Measurements from ENCODE around the gene TH.

The TH gene

GRCh38 chr11:2158296-2158737 lies 13.3 kb downstream of the TH start:
- DNase-seq: no peak

DNA sequence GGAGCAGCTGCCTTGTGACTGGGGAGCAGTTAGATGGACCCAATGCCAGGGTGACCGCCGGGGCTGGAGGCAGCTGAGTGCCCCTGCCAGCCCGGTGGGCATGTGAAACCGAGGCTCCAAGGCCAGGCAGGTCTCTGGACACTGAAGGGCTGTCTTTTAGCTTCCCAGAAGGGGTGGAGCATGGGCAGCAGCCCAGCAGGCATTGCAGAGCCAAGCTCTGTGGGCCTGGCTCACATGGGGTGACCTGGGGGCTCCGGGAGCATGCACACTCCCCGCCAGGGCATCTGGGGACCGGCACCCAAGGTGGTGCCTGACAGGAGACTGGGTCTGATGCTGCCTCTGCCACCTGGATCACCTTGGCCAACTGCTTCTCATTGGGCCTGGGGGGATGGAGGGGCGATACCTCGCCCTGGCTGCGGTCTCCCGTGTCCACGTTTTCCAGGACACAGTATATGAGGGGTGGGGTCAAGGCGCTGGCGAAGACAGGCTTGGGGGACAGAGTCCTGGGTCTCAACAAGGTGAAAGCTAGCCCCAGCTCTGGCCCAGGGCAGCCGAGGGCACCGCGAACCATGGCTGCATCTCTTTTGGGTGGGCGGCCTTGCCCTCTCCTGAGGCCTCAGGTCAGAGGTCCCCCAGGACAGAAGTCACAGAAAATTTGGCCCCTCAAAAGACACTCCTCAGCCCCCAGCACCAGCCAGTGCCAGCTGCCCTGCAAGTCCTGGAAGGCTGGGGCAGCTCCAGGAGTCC lies 14.1 kb downstream of the TH start:
- no peak for DNase-seq

DNA sequence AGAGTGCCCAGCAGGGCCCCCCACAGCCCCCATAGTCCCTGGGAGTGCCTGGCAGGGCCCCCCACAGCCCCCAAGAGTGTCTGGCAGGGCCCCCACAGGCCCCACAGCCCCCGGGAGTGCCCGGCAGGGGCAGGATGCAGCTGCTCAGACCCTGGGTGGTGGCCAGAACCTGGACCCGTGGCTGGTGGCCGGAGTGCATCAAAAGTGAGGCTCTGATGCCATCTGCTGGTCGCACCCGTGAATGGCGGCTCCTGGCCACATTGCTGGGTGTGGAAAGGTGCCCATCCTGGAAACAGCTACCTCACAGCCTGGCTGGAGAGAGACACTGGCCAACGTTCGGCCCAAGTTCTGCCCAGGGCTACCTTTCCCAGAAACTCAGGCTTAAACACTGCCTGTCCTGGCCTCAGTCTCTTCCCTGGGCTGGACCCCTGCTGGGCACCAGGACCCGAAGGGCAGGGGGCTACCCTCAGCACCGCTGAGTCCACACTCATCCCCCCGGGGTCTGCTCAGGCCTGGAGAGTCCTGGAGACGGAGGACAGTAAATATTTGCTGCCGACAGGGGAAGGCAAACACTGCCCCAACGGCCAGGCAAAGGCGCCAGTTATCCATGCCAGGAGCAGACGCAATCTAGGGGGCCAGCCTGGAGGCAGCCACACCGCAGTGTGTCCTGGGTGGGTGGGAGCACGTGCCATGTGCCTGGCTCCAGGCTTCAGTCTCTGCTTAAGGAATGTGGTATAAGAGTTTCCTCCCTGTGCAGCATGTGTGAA lies 15.0 kb downstream of the TH start:
- DNase-seq: no peak

GRCh38 chr11:2155511-2155910 lies 16.1 kb downstream of the TH start:
- no peak for DNase-seq

DNA sequence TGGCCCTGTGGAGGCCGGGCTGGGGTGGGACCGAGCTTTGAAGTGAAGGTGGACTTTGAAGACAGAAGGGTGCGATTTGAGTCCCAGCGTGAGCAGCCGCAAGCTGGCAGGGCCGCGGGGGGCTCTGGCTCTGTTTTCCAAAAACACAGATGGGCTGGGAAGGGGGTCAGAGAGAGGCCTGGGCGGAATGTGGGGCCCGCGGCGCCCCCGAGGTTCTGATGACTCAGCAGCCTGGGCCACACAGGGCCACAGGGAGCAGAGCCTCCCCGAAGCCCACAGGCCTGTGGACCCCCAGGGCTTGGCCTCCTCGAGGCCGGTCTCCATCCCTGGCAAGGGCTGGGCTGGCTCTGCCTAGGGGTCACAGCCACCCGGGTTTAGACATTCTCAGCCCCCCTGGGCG lies 16.7 kb downstream of the TH start:
- DNase-seq: no peak

DNA sequence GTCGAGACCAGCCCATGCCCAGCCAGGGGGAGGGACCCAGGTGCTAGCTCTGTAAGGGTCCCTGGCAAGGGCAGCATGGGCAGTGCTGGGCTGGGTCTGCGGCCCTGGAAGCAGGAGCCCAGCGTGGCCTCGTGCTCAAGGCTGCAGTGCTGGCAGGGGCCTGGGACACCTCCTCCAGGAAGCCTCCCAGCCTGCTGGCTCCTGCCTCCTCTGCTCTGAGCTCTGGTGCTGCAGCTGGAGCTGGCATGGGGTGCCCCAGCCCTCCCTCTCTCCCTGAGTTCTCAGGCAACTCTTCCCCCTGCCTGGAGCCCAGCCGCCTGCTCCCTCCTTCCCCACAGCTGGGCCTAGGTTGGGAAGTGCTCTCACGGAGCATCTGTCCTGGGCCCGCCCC lies 17.4 kb downstream of the TH start:
- DNase-seq: no peak

DNA sequence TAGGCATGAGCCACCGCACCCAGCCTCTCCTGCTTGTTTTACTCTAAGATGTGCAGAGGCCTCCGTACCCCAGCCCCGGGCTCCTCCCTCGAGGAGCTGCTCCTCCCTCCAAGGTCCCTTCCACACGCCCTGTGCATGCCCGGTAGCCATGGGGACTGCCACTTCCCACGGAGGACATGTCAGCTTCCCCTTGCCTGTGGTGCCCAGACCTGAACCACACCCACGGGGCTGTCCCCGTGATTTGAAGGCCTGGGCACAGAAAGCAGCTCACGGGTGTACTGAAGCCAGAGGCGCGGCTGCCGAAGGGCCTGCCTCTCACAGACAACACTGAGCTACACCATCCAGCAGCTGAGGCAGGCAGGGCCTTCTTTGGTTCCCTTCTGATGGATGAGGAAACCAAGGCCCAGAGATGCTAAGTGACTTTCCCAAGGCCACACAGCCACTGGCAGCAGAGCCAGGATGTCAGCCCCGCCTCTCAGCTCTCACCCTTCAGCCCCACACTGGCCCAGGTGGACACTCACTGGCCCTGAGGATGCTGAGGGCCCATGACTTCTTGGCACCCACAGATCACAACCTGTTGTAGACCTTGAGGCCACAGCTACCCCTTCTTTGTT lies 17.9 kb downstream of the TH start:
- DNase-seq: no peak

GRCh38 chr11:2151500-2152257 lies 19.9 kb downstream of the TH start:
- DNase-seq: peak; percentile 15

- DNase-seq: no peak
Observed at GRCh38 chr11:2149864-2150847, 21.5 kb downstream of the TH start.

DNA sequence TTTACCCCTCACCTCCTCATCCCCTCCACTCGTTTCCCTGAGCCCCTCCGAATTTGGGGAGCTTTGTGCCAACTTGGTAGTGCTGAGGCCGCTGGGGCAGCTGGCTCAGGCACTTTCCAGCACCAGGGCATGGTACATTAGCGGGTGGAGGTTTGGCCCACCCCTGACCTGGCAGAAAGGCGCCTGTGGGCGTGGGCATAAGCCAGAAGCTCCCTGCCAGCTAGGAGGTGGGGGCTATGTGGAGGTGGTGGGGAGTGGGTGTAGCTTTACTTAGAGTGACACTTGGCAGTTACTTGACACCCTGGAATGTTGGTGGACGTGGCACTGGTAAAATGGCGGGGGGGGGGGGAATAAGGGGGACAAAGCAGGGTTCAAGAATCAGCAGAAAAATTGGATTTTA lies 22.2 kb downstream of the TH start:
- no peak for DNase-seq

- no peak for DNase-seq
Observed at GRCh38 chr11:2148595-2148994, 23.0 kb downstream of the TH start.

GRCh38 chr11:2147391-2147790 lies 24.2 kb downstream of the TH start:
- DNase-seq: no peak

GRCh38 chr11:2146051-2146450 lies 25.6 kb downstream of the TH start:
- DNase-seq: no peak

DNA sequence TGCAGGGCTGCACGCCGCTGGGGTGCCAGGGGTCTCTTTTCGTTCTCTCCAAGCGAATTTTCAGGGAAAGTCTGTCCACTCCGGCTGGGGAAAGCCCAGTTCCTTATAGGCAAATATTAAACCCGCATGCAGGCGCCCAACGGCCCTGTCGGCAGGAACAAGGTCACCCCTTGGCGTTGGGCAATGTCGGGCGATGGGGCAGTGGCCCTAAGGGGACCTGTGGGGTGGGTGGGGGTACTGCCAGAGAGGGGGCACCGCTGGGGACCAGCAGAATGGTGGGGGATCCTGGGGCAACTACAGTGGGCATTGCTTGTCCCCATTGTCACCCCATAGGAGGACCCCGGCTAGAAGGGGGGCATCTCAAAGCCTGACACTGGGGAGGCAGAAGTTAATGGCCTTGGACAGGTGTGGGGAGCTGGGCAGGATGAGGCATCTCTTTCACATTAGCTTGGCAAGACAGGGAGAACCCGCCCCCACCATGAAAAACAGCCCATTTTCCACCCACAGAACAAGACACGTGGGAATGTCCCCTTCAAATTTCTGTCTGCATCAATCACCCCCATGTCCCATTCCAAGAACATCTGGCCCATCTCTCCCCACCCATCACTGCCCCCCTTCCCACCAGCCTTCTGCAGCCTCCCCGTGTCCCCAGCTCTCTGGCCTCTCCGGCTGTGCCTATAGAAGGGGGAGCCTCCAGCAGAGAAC lies 26.9 kb downstream of the TH start:
- DNase-seq: no peak

DNA sequence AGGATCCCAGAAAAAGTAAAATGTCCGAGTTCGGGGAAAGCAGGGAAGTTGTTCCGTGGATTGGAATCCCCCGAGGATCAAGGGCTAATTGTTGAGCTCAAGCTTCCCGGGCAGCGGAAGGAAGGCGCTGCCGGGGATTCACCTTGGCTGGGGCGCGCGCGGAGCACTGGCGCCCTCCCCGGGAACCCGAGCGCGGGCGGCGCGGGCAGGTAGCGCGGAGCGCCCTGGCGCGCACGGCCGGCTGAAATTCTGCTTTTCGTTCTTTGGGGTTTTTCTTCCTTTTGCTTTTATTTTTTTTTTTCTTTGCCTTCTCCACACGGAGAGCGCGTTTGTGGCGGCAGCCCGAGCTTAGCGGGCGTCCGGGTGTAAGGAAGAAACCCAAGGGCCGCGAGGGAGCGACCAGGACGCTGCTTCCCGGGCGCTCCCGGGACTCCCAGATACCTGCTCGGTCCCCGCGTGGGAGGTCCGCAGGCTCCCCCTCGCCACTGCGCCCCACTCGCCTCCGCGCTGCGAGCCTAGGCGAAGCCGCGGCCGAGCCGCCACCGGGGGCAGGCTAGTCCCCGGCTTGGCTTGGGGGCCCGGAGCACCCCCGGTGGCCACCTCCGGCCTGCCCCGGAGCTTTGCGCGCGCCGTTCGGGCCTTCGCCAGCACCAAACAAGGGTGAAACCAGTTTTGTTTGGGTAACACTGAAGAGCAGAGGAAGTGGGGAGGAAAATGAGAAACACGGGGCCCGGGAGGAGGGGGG lies 27.6 kb downstream of the TH start:
- no peak for DNase-seq

- no peak for DNase-seq
Observed at GRCh38 chr11:2143477-2143798, 28.2 kb downstream of the TH start.

- DNase-seq: no peak
Observed at GRCh38 chr11:2142762-2143202, 28.8 kb downstream of the TH start.

- no peak for DNase-seq
Observed at GRCh38 chr11:2142300-2142759, 29.3 kb downstream of the TH start.

GRCh38 chr11:2140411-2141400 lies 30.9 kb downstream of the TH start:
- no peak for DNase-seq
